ENCODE measurements around the gene TRPM1.

DNA sequence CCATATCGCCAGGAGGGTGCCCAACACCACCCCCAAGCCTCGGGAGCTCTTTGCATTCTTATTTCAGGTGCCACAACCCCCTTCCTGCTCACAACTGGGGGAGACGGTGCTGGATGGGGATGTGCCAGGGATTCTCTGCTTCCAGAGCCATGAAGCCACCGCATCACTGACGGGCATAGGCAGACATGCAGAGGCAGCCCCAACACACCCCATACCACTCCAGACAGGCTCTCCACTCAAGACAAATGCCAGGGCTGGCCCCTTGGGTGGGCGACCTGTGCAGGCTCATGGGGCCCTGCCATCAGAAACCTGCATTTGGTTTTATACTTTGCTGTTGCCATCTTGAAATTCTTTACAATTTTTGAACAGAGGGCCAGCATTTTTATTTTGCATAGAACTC is 27.0 kb upstream of the TRPM1 start:
- no peak for TF ChIP-seq ZNF274 (IDR thresholded peaks at IDR 0.05; ENCODE audit: low read depth, low read length)
- no peak for TF ChIP-seq SUZ12 (IDR thresholded peaks at IDR 0.05; ENCODE audit: extremely low read depth, insufficient read depth, insufficient read length)
- TF ChIP-seq YY1 (IDR thresholded peaks at IDR 0.05; ENCODE audit: insufficient read depth, insufficient read length), result no peak
